HEK293 (cell line): Measurements from ENCODE around the gene FBXO33.

Experiments
- ZNF311 ChIP-seq: fragments of 450-650 bp; formaldehyde crosslinking; IDR thresholded peaks from 2 replicates; pipeline ENCODE4 v1.5.1; 2017; ENCODE audit warnings: missing biosample characterization, missing genetic modification characterization, borderline replicate concordance
- ZNF416 ChIP-seq: fragments of 450-650 bp; formaldehyde crosslinking; IDR thresholded peaks from 2 replicates; pipeline ENCODE4 v1.5.1; 2016; ENCODE audit warnings: missing biosample characterization, missing genetic modification characterization
- ZNF426 ChIP-seq: fragments of 450-650 bp; formaldehyde crosslinking; IDR thresholded peaks from 2 replicates; pipeline ENCODE4 v1.5.1; 2017; ENCODE audit warnings: missing biosample characterization, missing genetic modification characterization, mild to moderate bottlenecking, inconsistent platforms, moderate library complexity
- ZNF785 ChIP-seq: fragments of 450-650 bp; formaldehyde crosslinking; IDR thresholded peaks from 2 replicates; pipeline ENCODE4 v1.5.1; 2016; ENCODE audit warnings: missing biosample characterization, missing genetic modification characterization
- ZSCAN30 ChIP-seq: fragments of 450-650 bp; IDR thresholded peaks from 2 replicates; pipeline ENCODE4 v1.5.1; 2018; ENCODE audit warnings: missing biosample characterization, mild to moderate bottlenecking, missing genetic modification characterization, moderate library complexity
- TF ChIP-seq, protein P1 (sequence below): fragments of 450-650 bp; formaldehyde crosslinking; IDR thresholded peaks from 2 replicates; pipeline ENCODE4 v1.5.1; 2016; ENCODE audit warnings: missing biosample characterization, missing genetic modification characterization, low read depth
- TF ChIP-seq, protein P2 (sequence below): fragments of 450-650 bp; formaldehyde crosslinking; IDR thresholded peaks from 2 replicates; pipeline ENCODE4 v1.5.1; 2016; ENCODE audit warnings: missing biosample characterization, missing genetic modification characterization
- TF ChIP-seq, protein P3 (sequence below): fragments of 450-650 bp; formaldehyde crosslinking; IDR thresholded peaks from 2 replicates; pipeline ENCODE4 v1.5.1; 2016; ENCODE audit warnings: missing biosample characterization, missing genetic modification characterization
- TF ChIP-seq, protein P4 (sequence below): fragments of 450-650 bp; formaldehyde crosslinking; IDR thresholded peaks from 2 replicates; pipeline ENCODE4 v1.5.1; 2016; ENCODE audit warnings: missing biosample characterization, missing genetic modification characterization
- TF ChIP-seq, protein P5 (sequence below): fragments of 450-650 bp; formaldehyde crosslinking; conservative IDR thresholded peaks from 2 replicates; pipeline ENCODE4 v1.5.1; 2016; ENCODE audit warnings: low read depth, missing biosample characterization, missing genetic modification characterization

DNA sequence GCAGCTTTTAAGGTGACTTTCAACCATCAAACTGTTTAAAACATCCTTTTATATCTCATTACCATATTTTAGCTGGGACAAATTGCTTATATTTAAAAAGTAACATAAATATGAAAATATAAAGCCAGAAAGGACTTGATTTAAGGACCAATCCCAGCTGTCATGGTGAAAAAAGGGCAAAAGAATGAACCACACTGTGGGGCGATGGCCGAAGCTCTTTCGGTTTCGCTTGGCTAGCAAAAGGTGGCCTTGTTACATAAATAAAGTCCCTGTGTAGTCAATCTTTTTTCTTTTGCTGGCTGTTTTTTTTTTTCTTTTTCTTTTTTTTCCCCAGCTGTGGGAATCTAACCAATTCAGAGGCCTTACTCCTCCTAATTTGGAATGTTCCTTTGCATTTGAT lies 50.9 kb downstream of the FBXO33 start:
- TF ChIP-seq ZNF785 (tag by site-specific recombination) (no peak), ZNF416 (tag by site-specific recombination) (no peak), ZNF311 (tag by site-specific recombination) (no peak), ZNF426 (tag by site-specific recombination) (no peak), ZSCAN30 (no peak)
- TF ChIP-seq, protein P1, sequence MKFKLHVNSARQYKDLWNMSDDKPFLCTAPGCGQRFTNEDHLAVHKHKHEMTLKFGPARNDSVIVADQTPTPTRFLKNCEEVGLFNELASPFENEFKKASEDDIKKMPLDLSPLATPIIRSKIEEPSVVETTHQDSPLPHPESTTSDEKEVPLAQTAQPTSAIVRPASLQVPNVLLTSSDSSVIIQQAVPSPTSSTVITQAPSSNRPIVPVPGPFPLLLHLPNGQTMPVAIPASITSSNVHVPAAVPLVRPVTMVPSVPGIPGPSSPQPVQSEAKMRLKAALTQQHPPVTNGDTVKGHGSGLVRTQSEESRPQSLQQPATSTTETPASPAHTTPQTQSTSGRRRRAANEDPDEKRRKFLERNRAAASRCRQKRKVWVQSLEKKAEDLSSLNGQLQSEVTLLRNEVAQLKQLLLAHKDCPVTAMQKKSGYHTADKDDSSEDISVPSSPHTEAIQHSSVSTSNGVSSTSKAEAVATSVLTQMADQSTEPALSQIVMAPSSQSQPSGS (tag by site-specific recombination), result no peak
- TF ChIP-seq, protein P2, sequence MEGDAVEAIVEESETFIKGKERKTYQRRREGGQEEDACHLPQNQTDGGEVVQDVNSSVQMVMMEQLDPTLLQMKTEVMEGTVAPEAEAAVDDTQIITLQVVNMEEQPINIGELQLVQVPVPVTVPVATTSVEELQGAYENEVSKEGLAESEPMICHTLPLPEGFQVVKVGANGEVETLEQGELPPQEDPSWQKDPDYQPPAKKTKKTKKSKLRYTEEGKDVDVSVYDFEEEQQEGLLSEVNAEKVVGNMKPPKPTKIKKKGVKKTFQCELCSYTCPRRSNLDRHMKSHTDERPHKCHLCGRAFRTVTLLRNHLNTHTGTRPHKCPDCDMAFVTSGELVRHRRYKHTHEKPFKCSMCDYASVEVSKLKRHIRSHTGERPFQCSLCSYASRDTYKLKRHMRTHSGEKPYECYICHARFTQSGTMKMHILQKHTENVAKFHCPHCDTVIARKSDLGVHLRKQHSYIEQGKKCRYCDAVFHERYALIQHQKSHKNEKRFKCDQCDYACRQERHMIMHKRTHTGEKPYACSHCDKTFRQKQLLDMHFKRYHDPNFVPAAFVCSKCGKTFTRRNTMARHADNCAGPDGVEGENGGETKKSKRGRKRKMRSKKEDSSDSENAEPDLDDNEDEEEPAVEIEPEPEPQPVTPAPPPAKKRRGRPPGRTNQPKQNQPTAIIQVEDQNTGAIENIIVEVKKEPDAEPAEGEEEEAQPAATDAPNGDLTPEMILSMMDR (tag by site-specific recombination), result no peak
- TF ChIP-seq, protein P3, sequence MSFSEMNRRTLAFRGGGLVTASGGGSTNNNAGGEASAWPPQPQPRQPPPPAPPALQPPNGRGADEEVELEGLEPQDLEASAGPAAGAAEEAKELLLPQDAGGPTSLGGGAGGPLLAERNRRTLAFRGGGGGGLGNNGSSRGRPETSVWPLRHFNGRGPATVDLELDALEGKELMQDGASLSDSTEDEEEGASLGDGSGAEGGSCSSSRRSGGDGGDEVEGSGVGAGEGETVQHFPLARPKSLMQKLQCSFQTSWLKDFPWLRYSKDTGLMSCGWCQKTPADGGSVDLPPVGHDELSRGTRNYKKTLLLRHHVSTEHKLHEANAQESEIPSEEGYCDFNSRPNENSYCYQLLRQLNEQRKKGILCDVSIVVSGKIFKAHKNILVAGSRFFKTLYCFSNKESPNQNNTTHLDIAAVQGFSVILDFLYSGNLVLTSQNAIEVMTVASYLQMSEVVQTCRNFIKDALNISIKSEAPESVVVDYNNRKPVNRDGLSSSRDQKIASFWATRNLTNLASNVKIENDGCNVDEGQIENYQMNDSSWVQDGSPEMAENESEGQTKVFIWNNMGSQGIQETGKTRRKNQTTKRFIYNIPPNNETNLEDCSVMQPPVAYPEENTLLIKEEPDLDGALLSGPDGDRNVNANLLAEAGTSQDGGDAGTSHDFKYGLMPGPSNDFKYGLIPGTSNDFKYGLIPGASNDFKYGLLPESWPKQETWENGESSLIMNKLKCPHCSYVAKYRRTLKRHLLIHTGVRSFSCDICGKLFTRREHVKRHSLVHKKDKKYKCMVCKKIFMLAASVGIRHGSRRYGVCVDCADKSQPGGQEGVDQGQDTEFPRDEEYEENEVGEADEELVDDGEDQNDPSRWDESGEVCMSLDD (tag by site-specific recombination), result no peak
- TF ChIP-seq, protein P4, sequence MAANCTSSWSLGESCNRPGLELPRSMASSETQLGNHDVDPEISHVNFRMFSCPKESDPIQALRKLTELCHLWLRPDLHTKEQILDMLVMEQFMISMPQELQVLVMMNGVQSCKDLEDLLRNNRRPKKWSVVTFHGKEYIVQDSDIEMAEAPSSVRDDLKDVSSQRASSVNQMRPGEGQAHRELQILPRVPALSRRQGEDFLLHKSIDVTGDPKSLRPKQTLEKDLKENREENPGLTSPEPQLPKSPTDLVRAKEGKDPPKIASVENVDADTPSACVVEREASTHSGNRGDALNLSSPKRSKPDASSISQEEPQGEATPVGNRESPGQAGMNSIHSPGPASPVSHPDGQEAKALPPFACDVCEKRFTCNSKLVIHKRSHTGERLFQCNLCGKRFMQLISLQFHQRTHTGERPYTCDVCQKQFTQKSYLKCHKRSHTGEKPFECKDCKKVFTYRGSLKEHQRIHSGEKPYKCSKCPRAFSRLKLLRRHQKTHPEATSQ (tag by site-specific recombination), result no peak
- TF ChIP-seq, protein P5, sequence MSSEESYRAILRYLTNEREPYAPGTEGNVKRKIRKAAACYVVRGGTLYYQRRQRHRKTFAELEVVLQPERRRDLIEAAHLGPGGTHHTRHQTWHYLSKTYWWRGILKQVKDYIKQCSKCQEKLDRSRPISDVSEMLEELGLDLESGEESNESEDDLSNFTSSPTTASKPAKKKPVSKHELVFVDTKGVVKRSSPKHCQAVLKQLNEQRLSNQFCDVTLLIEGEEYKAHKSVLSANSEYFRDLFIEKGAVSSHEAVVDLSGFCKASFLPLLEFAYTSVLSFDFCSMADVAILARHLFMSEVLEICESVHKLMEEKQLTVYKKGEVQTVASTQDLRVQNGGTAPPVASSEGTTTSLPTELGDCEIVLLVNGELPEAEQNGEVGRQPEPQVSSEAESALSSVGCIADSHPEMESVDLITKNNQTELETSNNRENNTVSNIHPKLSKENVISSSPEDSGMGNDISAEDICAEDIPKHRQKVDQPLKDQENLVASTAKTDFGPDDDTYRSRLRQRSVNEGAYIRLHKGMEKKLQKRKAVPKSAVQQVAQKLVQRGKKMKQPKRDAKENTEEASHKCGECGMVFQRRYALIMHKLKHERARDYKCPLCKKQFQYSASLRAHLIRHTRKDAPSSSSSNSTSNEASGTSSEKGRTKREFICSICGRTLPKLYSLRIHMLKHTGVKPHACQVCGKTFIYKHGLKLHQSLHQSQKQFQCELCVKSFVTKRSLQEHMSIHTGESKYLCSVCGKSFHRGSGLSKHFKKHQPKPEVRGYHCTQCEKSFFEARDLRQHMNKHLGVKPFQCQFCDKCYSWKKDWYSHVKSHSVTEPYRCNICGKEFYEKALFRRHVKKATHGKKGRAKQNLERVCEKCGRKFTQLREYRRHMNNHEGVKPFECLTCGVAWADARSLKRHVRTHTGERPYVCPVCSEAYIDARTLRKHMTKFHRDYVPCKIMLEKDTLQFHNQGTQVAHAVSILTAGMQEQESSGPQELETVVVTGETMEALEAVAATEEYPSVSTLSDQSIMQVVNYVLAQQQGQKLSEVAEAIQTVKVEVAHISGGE (tag by site-specific recombination), result no peak
